SH-SY5Y (cell line): ENCODE measurements around the gene CBY2.

ENCODE experiments used
- GATA2 ChIP-seq: IDR thresholded peaks from 2 replicates; pipeline ENCODE4 v1.6.1; 2011; ENCODE audit warnings: mild to moderate bottlenecking, low read depth, low read length
- GATA3 ChIP-seq: IDR thresholded peaks from 2 replicates; pipeline ENCODE4 v1.6.1; 2011; ENCODE audit warnings: low read depth, mild to moderate bottlenecking, low read length, moderate library complexity

- TF ChIP-seq GATA2 (no peak), GATA3 (no peak)
Observed at GRCh38 chr13:45718063-45718462, 15.9 kb downstream of the CBY2 start.
